Muscle of leg (tissue), 11 donors: ENCODE data around the gene SERPINE1. TPM values are rescaled to one million over a fixed set of nuclear protein-coding genes. Genes with fewer than 3 reads are reported as not detected.

ENCODE experiments used
- DNase-seq: peaks from one replicate; pipeline ENCODE4 v3.0.0; 2013
- H3K27ac ChIP-seq: one replicate; pipeline ENCODE4 v1.5.1; 2013; ENCODE audit warnings: mild to moderate bottlenecking, low read length, control low read depth
- H3K27me3 ChIP-seq: one replicate; pipeline ENCODE4 v1.6.1; 2013; ENCODE audit warnings: low read length; ENCODE audit not compliant: control insufficient read depth, insufficient read depth
- H3K36me3 ChIP-seq: one replicate; pipeline ENCODE4 v1.6.1; 2013; ENCODE audit warnings: low read length; ENCODE audit not compliant: control insufficient read depth, insufficient read depth
- H3K4me1 ChIP-seq: one replicate; pipeline ENCODE4 v1.6.1; 2013; ENCODE audit warnings: low read length; ENCODE audit not compliant: control insufficient read depth, insufficient read depth
- H3K4me3 ChIP-seq: one replicate; pipeline ENCODE4 v1.5.1; 2013; ENCODE audit warnings: low read length, control low read depth
- H3K9me3 ChIP-seq: replicated peaks from 2 replicates; pipeline ENCODE4 v1.6.1; 2013; ENCODE audit warnings: low read depth, low read length; ENCODE audit not compliant: control insufficient read depth
- WGBS: methylation state at CpG from one replicate; pipeline ENCODE4 v1.1.5; 2013; ENCODE audit warnings: missing lambda C conversion rate; ENCODE audit not compliant: insufficient coverage; 5-methylcytosine and 5-hydroxymethylcytosine counted together
- polyA plus RNA-seq, 8 donors: library from polyadenylated mRNA; unstranded; fragments of 120-200 nt; gene quantifications; one replicate each; pipeline versions ENCODE4 v1.2.1 to v1.2.3, GENCODE V29; 2013; ENCODE audit warnings: inconsistent platforms in 1 of 8, low replicate concordance in 1 of 8; ENCODE audit not compliant: insufficient read length in 8 of 8, insufficient read depth in 1 of 8
- total RNA-seq: library from RNA; stranded (reverse); fragments of 120-200 nt; gene quantifications from one replicate; pipeline ENCODE4 v1.2.4, GENCODE V29; 2013

SERPINE1 gene
- total and polyA plus RNA-seq, 9 donors = 1.6 to 8.5 (median 5.3) TPM

DNA sequence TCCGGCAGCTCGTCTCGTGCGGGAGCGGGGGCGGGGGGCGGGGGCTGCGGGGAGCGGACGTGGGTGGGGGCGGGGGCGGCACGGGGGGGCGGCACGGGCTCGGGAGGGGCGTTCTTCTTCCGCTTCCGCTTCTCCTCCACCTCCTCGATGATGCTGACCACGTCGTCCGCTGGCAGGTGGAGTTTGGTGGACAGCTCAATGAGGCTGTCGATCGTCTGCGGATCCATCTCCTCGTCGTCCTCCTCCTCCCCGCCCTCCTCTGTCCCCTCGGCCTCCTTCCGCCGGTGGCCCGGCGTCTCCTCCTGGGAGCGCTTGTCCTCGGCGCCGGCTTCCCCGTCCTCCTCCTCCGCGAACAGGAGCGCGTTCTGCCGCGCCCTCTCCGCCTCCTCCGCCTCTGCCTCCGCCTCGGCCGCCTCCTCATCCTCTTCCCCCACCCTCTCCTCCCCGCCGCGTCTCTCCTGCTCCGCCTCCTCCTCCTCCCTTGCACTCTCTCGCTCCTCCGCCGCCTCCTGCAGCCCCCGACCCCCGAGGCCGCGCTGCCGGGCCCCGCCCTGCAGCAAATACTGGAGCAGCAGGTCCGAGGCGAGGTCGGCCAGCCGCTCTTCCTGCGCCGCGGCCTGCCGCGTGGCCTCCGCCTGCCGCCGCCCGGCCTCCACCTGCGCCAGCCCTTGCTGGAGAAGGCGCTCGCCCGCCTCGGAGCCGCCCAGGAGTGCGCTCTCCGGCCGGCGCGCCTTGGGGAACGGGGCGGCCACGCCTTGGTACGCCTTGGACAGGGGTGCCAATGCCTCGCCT, 36.6 kb downstream of the SERPINE1 start:
- Histone ChIP-seq H3K4me3 (peak overlapping the region; percentile 17), H3K36me3 (peaks cover 21% of the 10 kb centered on the region), H3K27me3 (peaks cover 68% of the 10 kb centered on the region), H3K9me3 (no peaks in the 10 kb centered on the region), H3K4me1 (peaks cover 32% of the 10 kb centered on the region), H3K27ac (no peak overlapping the region)
- under 1% methylated on average over 73 of the region's 92 CpGs for WGBS
- no peak for DNase-seq

DNA sequence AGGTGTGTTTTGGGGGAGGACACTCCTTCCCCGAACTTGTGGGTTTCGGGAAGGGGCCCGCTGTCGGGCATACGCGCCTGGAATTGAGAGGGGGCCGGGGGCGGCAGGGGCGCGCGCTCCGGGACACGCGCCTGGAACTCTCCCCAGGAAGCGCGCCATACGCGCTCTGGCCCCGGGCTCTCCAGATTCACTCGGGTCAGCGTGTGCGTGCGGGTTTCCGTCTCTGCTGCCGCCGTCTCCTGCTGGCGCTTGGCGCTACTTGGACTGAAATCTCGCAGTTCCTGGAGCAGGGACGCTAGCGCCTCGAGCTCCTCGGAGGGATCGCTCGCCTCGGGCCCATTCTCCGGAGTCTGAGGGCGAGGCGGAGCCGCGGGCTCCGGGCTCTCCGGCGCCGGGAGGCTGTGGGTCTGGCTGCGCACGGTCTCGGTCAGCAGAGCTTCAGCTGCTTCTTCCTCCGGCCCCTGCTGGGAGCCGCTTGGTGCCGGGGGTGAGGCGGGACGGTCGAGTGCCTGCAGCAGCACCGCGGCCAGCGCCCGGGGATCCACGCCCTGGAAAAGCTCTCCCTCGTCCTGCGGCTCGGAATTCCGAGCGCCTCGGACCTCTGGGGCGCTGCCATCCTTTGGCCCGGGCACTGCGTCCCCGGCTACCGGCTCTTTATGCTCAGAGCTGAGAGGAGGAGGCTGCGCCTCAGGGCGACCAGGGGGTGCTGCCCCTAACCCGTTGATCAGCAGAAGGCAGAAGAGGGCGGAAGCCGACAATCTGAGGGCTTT, 37.4 kb downstream of the SERPINE1 start:
- DNase-seq = peak; percentile 53
- WGBS = under 1% methylated on average over 70 of the region's 75 CpGs
- H3K9me3 ChIP-seq = no peaks in the 10 kb centered on the region
- no peak overlapping the region for H3K27ac ChIP-seq
- H3K36me3 ChIP-seq = peaks cover 14% of the 10 kb centered on the region
- H3K27me3 ChIP-seq = peaks cover 76% of the 10 kb centered on the region
- H3K4me1 ChIP-seq = peaks cover 32% of the 10 kb centered on the region
- H3K4me3 ChIP-seq = no peak overlapping the region

GRCh38 chr7:101165075-101165957, 38.4 kb downstream of the SERPINE1 start, which contains the start of gene VGF:
TSS of gene VGF (minus strand) at chr7:101165569. CDS start at chr7:101164843, 726 bp downstream.
- 1% methylated on average over 65 of the region's 74 CpGs for WGBS
- H3K27ac ChIP-seq = no peak within 1 kb of the TSS
- peak; percentile 94 for DNase-seq
- peaks cover 86% of the 10 kb centered on the region for H3K27me3 ChIP-seq
- no peak within 1 kb of the TSS for H3K4me3 ChIP-seq
- peaks cover 4% of the 10 kb centered on the region for H3K36me3 ChIP-seq
- H3K9me3 ChIP-seq = no peaks in the 10 kb centered on the region
- H3K4me1 ChIP-seq = peaks cover 32% of the 10 kb centered on the region

DNA sequence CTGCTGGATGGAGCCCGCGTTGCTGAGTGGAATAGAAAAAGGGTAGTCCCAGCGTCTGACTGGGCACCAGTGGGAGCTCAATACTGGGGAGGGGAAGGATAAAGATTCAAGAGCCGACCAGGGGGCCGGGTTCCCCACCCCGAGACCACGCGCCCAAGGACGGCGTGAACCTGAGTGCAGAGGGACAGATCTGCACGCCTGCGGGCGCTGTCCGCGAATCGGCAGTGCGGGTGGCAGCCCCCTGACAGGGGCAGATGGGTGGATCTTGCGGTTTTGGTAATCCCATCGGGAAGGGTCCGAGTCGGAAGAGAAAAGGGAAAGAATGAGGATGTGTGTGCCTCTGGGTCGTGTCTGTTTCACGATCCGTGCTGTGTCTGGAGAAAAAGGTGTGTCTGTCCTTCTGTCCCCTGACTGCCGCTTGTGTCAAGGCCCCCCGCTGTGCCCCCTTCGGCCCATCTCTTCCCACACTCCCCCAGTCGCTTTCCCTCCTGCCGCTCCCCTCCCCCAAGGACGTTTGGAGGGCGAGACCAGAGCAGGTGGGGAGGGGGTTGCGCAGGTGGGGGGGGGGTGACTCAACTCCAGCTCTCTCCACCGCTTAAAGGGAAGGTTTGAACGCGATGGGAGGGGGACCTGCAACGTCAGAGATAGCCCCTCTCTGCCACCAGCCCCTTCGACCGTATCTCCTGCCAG, 39.2 kb downstream of the SERPINE1 start:
- DNase-seq = no peak
- peaks cover 94% of the 10 kb centered on the region for H3K27me3 ChIP-seq
- H3K36me3 ChIP-seq = no peaks in the 10 kb centered on the region
- no peak overlapping the region for H3K27ac ChIP-seq
- H3K4me3 ChIP-seq = no peak overlapping the region
- no peaks in the 10 kb centered on the region for H3K9me3 ChIP-seq
- under 1% methylated on average over 26 of the region's 38 CpGs for WGBS
- peaks cover 32% of the 10 kb centered on the region for H3K4me1 ChIP-seq

DNA sequence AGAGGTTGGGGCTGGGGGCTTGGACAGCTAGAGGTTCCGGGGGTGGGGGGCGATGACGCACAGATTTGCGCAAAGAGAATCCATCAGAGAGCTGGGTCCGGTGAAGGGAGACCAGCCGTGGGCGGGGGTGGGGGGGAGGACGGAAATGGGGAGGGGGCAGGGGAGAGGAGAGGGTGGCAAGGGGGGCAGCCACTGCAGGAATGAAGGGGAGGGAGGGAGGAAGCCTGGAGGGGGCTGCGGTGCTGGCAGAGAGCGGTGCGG, 39.7 kb downstream of the SERPINE1 start:
- Histone ChIP-seq H3K27me3 (peaks cover 98% of the 10 kb centered on the region), H3K9me3 (no peaks in the 10 kb centered on the region), H3K4me1 (peaks cover 32% of the 10 kb centered on the region), H3K36me3 (no peaks in the 10 kb centered on the region), H3K4me3 (no peak overlapping the region), H3K27ac (no peak overlapping the region)
- DNase-seq = no peak
- 0% methylated on average over 7 of the region's 11 CpGs for WGBS

DNA sequence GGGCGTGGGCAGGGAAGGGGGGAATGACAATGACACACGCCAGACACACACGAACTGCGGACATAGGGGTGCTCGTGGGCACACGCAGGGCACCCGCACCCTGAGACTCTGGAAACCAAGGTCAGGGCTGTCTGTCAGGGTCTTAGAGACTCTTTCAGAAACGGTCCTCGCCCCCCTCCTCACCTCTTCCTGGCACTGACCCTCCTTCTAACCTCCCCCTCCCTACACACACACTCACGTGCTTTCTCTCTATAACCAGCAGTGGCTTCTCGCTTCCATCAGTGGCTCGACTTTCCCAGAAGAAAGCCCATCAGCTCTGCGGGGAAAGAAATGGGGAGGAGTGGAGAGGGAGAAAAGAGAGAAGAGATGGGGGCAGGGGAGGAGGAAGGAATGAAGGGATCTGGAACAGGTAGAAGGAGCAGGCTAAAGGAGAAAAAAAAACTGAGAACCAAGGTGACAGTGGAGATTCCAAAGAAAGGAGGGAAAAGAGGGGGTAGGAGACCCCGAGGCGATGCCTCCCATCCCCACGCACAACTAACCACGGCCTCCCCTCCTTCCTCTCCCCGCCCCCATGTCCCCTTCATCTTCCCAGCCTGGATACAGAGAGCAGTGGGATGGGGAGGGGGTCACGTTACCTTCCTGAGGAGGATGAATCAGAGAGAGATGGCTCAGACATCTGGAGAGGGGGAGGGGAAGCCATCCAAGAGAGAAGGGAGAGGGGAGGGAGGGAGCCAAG, 40.2 kb downstream of the SERPINE1 start:
- WGBS = 0% methylated on average over 11 of the region's 19 CpGs
- Histone ChIP-seq H3K36me3 (no peaks in the 10 kb centered on the region), H3K27ac (no peak overlapping the region), H3K4me3 (no peak overlapping the region), H3K27me3 (peaks cover 98% of the 10 kb centered on the region), H3K9me3 (no peaks in the 10 kb centered on the region), H3K4me1 (peaks cover 36% of the 10 kb centered on the region)
- DNase-seq = no peak

DNA sequence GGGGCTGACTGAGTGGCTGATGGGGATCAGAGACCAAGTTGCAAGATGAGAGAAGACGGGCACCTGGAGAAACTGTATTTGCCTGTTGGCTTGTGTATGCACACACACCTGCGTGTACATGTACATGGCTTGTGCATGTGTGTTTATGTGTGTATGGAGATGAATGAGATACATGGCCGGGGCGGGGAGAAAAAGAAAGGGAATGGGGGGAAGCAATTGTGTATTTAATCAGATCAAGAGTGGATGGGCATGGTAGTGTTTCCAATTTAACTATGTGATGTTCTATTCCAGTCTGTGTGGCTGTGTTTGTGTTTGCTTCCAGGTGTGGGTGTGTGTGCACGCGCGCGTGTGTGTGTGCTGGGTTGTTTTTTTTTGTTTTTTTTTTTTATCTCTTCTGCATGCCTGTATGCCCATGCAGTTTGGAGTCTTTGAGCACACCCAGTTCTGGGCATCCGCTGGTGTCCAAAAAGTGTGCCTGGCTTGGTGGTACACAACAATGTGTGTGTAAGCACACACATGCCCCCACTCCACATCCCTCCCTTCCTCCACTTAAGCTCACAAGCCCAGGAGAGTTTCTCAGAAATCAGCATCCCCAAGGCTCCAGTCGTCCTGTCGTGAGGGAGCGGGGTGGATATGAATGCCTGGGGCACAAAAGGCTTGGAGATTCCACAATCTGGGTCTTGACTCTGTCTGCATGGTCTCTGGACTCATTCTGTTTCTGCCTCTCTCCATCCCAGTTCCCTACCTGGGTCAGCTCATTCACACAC, 40.9 kb downstream of the SERPINE1 start:
- no peak for DNase-seq
- no peak overlapping the region for H3K27ac ChIP-seq
- peaks cover 39% of the 10 kb centered on the region for H3K4me1 ChIP-seq
- no peak overlapping the region for H3K4me3 ChIP-seq
- no peaks in the 10 kb centered on the region for H3K9me3 ChIP-seq
- H3K36me3 ChIP-seq = no peaks in the 10 kb centered on the region
- peaks cover 99% of the 10 kb centered on the region for H3K27me3 ChIP-seq
- 2% methylated on average over 5 of the region's 12 CpGs for WGBS

- Histone ChIP-seq H3K4me1 (peaks cover 43% of the 10 kb centered on the region), H3K36me3 (no peaks in the 10 kb centered on the region), H3K4me3 (no peak overlapping the region), H3K27me3 (peaks cover 100% of the 10 kb centered on the region), H3K9me3 (no peaks in the 10 kb centered on the region), H3K27ac (no peak overlapping the region)
- DNase-seq = no peak
- WGBS = no CpG with 5 or more reads among the region's 6 CpGs
These were observed 41.6 kb downstream of the SERPINE1 start for GRCh38 chr7:101168412-101169049.
